Measurements from ENCODE around the gene TMEM171. TPM values are rescaled to one million over a fixed set of nuclear protein-coding genes. Genes with fewer than 3 reads are reported as not detected.

Gene TMEM171
- total RNA-seq, 1 donor from 2014 or later: not detected

DNA sequence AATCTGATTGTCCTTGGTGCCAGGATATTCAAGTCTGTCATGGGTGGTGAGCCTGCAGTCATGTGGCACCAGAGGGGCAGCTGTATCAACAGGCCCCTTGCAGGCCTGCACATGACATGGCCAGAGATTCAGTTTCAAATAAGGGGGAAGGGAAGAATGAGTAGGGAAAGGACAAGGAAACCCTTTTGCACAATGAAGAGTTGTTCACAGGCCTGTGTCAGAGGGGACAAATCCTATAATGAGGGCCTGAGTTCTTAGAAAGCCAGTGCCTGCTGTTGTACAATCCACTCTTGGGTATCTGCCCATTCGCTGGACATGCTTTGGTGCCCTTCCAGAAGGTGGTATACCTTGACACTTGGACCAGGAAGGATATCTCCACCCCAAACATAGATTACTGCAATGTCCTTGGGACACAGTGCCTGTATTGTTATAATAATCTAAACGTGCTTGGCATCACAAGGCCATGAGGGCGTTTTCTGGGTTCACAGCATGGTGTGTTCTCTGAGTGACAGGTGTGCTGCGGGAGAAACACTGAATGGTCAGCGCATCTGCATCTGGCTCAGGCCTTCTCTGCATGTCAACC lies 1.9 kb upstream of the TMEM171 start:
- DNase-seq (ENCODE audit: low spot score): no peak
- intact Hi-C loops (cut with DNase I): no loop called here

DNA sequence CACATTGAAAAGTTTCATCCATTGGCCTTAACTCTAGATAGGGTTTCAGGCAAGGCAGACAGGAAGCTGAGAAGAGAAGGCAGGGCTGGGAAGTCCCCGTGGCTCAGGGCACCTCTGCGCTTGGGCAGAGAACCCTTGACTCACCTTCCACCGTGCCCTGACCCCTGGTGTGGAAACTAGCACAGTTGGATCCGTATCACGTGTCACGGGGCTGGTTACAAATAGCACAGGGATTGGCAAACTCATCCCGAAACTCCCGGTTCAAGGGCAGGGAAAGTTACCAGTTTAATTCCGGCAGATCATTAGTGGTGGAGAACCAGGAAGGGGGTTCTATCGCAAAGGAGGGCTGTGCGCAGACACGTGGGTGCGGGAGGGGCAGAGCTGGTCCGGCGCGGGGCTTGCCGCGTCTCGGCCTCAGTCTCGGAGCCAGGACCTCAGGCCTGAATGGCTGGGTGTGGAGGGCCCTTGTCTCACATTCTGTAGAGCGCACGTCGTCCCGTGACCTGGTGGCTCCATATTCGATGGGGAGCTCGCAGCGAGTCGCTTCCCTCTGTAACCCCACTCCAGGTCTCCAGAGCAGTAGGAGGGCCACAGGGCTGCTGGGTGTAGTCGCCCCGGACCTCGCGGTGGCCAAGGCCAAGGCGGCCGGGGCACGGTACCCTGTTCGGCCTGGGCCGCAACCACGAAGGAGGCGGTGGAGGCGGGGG lies 771 bp upstream of the TMEM171 start:
- intact Hi-C loops (cut with DNase I): no loop called here
- DNase-seq (ENCODE audit: low spot score): no peak

DNA sequence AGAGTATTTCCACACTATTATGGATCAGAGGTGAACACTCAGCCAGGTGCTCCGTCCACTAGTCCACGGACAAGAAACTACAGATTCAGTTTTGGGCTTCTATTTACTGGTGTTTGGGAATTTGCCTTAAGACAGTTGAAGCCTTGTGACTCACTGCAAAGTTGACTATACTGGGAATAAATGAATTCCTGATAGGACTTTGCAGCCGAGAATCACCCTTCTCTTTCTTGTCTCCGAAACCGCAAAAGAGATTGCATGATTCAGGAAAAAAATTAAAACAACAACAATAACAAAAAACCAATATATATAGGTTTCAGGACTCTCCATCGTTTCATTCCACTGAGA lies 716 bp downstream of the TMEM171 start:
- intact Hi-C loops (cut with DNase I): no loop called here
- DNase-seq (ENCODE audit: low spot score): no peak

DNA sequence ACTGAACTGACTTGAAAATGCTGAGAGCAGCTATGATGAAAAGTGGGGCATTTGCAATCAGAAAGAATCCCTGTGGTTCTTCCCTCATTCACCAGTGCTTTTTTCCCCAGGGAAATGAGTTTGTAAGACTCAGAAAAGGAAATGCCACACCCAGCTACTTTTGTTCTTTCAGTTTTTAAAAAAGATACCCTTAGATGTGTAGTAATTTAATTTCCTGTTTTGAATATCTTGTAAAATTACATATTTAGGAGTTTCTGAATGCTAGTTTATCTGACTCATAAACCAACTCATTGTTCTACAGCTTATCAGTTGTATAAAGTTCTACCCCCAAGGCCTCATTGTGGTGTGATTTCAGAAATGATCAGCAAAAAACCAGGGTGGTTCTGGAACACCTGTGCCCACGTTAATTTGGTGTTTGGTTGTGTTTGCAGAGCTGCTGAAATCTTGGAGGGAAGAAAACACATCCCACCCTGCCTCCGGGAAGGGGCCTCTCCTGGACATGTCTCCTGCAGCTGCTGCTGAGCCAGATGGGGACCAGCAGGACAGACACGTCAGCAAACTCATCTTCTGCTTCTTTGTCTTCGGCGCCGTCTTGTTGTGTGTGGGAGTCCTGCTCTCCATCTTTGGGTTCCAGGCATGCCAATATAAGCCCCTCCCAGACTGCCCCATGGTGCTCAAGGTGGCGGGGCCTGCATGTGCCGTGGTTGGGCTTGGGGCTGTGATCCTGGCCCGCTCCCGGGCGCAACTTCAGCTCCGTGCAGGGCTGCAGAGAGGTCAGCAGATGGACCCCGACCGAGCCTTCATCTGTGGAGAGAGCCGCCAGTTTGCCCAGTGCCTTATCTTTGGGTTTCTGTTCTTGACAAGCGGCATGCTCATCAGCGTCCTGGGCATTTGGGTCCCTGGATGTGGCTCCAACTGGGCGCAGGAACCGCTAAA lies 2.8 kb downstream of the TMEM171 start:
- DNase-seq (ENCODE audit: low spot score): no peak

DNA sequence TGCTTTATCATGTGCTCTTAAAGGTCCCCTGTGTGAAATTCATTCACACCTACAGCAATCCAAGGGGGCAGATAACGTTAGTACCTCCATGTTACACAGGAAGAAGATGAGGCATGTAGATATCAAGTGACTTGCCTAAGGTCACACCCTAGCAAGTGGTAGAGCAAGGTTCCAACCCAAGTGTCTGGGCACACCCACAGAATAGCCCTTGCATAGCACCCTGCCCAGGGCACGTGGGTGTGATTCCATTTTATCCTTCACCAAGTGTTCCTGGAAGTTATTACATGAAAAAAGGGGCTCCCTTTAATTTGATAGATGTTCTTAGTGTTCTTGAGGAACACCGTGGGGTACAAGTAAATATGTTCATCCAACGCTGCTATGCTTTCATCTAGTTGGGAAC lies 4.9 kb downstream of the TMEM171 start:
- DNase-seq (ENCODE audit: low spot score): no peak
- intact Hi-C loops (cut with DNase I): no loop called here

More for the DNA sequence above, 2.8 kb downstream of the TMEM171 start:
- intact Hi-C loops (cut with DNase I): no loop called here

DNA sequence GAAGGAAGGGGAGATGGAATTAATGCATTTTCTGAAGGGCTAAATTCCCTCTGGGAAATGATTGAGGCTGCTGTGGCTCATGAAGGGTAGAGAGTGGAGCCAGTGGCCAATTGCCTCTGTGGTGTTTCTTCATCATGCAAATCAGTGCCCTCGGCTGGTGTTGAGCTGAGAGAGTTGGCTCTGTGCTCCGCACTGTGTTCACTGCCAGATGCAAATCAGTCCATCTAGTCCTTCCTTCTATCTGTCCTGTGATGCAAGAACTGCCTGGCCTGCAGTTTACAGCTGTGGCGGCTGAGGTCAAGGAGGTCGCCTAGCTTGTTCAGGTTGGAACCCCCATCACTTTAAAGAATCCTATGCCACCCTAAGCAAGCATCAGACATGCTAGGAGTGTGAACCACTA lies 6.0 kb downstream of the TMEM171 start:
- intact Hi-C loops (cut with DNase I): no loop called here

DNA sequence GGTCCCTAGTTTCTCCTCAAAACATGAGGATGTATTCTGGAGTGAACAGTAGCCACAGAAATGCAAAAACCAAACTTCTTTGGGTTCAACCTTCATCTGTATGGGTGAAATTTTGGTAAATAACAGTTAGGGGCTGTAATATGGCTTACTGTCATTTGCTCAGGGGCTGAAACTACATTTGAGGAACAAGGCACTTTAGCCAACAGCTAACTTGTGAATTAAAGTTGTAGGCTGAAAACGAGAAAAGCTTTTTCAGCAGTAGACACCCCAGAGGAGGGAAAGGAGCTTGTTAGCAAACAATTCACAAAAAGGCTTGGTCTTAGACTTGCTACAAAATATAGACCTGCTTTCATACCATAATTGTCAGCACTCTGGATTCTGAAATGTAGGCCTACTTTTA lies 6.6 kb downstream of the TMEM171 start:
- DNase-seq (ENCODE audit: low spot score): no peak
- intact Hi-C loops (cut with DNase I): no loop called here

More for the DNA sequence above, 6.0 kb downstream of the TMEM171 start:
- no peak for DNase-seq (ENCODE audit: low spot score)

DNA sequence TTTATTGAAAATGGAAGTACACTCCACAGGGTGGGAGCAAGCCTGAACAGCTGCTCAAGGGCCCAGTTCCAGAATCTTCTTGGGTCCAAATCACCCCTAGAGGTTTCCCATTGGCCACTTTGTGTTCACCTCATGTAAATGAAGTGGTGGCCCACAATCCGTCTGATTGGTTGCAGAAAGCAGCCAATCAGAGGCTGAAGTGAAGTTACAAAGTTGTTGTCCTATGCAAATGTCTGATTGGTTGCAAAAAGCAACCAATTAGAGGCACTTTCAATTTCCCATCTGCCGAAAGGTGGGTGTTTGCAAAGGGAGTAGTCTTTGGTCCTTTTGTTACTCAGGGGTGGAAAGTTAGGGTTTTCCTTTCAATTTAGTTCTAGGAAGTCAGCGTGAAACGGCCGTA lies 8.8 kb downstream of the TMEM171 start:
- DNase-seq (ENCODE audit: low spot score): no peak
- intact Hi-C loops (cut with DNase I): no loop called here

DNA sequence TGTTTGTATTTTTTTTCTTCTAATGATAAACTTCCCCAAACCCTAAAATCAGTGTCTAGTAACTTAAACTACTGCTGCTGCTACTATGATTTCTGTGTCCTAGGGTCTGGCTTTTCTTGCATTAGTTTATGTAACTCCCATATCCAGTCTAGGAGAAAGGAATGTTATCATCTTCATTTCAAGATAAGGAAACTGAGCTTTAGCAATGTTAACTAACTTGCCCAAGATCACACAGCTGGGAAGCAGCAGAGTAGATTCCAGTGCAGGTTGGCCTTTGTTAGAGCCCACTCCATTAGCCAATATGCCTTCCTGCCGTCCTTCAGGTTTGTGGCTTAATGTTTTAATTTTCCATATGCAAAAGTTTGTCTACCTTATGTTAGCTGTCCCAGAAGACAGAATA lies 10.4 kb downstream of the TMEM171 start:
- intact Hi-C loops (cut with DNase I): no loop called here
- DNase-seq (ENCODE audit: low spot score): no peak

DNA sequence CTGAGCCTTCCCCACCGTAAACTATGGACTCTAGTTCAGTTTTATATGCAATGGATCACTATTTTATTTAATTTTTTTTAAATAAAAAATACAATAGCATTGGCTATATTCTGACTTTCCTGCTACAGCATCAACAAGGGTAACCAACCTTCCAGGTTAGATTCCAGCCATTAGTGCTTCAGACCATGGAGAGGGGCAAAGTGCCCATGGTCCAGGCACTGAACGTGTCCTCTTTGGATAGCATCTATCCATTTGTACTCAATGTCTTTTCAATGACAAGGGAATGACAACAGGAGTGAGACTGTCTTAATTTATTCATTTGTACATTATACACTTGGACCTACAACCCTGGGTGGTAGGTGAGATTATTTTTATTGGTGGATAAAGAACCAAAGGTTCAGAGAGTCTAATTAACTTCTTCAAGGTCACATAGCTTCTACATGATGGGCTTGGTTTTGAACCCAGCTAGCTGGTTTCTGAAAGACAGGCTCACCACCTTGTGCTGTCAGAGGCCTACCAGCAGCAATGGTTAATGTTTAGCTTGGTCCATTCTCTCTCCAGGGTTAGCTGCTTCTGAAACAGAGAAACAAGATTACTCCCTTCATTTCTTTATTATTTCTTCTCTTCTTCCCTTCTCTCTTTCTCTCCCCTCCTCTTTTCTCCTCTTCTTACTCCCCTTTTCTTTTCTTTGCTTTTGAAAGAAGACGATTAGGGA lies 11.5 kb downstream of the TMEM171 start:
- intact Hi-C loops (cut with DNase I): no loop called here
- DNase-seq (ENCODE audit: low spot score): no peak

DNA sequence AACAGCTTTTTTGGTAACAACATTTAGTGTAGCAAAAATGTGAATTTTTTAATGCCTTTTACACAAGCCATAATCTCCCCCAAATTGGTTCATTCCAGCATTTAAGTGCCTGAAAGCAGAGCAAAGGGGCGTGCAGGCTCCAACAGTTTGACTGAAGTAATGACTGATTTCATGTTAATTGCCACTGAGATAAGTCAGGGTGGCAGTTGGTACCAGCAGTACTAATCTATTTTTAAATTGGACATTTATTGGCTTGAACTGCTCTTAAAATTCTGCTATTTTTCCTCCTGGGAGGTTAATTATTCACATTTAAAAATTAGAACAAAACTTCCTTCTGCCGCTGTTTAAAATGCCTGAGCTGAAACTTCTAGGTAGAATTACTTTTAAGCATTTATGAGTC lies 12.4 kb downstream of the TMEM171 start:
- intact Hi-C loops (cut with DNase I): no loop called here
- DNase-seq (ENCODE audit: low spot score): no peak

DNA sequence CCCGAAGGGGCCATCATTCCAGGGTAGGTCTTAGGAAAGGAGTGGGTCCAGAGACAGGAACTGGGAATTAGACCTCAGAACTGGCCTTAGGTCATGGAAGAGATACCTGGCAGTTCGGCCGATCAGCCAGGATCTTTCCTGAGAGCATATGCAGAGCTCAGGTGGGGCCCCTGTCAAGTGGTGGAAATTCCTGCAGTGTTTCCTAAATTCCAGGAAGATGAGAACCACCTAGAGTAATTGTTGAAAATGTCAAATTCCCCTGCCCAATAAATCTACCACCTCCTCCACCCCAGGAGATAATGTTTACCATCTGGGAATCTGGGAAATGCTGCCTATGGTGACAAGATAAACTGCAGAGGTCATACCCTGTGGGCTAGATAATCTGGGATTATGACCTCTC lies 14.6 kb downstream of the TMEM171 start:
- DNase-seq (ENCODE audit: low spot score): no peak
- intact Hi-C loops (cut with DNase I): no loop called here

DNA sequence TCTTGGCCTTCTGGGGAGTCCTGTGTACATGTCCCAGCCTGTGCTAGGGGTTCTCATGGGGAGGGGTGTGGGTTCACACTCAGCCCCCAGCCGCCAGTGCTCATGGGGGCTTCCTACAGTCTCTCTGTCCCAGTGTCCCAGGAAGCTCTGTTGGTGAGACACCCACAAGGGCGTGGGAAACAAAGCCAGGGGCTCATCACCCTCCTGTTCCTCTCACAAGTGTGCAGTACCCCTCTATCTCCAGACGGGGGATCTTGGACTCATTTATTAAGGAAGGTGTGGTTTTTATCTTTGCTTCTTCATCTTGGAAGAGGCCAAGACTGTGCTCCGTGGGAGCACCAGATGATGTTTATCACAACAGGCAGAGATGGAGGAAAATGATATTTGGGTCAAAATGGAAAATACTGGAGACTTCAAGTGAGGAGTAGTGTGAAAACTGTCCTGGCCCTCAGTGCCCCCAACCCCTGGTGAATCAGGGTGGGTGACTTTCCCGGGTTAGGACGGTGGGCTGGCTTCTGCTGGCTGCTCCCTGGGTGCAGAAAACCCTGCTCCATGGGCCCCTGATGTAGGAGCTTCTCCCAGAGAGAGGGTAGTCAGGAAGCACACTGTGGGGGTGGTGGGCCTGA lies 15.2 kb downstream of the TMEM171 start:
- intact Hi-C loops (cut with DNase I): no loop called here
- DNase-seq (ENCODE audit: low spot score): no peak

DNA sequence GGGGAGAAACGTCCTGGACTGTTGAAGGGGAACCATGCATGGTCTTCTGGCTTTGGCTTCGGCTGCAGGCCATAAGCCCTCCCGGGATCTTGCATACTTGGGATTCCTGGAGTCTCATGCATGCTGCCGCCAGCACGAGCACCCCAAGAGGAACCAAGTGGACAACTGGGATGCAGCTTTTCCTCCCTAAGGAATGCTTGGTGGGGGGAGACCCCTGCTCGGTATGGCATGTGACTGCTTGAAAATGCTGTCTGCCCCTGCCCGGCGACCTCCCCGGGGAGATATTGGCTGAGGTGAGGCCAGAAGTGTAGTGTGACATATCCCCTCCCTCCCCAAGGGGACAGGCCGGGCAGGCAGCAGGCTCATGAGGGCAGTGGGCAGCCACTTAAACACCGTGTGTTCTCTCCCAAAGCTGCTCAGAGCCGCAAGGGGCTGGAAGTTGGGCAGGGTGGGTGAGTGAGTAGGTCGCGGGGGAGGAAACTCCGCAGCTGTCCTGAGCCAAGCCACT lies 15.7 kb downstream of the TMEM171 start:
- intact Hi-C loops (cut with DNase I): no loop called here
- no peak for DNase-seq (ENCODE audit: low spot score)

DNA sequence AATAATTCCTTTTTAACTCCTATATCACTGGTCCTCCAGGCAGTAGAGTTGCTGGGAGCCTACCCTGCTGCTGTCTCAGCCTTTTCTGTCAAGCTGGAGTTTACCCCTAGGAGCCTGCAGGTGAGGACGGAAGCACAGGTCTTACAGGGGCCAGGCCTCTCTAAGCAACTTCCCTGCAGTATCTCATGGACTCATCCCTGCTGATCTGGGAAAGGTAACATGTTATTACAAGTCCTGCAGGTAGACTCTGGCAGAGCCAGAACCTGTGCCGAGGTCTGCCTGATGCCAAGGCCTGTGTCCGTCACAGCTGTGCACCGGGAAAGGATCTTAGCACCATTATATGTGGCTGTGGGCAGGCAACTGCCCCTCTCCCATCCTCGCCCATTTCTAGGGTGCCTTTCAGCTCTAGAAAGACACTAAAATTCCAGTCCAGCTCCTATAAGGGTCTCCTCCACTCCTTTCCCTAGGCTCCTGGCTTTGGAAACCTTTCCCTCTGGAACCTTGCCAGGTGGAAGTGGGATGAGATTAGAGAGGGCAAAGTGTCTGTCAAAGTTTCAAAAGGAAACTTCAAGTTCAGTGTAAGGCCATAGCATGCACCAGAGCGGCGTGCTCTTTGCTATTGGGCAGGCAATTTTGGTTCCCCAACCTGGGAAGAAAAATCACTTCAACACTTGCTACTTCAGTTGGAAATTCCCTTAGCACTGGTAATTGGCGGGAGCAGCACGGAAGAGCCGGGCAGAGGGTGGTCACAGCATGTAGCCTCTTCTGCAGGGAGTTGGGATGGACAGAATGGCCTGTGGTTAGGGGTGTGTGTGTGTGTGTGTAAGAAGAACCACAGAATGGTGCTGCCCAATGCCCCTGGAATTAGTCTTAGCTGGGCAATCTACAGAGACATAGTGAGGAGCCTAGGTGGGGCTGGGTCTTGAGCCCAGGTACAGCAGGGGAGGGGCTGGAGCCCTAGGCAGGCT lies 17.5 kb downstream of the TMEM171 start:
- no peak for DNase-seq (ENCODE audit: low spot score)
- intact Hi-C loops (cut with DNase I): no loop called here

DNA sequence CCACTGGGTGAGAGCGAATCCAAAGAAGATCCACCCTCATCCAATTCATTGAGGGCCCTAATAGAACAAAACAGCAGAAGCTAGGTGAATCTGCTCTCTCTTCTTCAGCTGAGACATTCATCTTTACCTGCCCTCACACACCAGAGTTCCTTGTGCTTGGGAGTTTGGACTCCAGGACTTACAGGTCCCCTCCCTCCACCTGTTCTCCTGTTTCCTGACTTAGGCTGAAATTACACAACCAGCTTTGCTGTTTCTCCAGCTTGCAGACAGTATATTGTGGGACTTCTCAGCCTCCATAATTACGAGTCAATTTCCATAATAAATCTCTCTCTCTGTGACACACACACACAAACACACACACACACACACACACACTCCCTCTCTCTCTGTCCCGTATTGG lies 19.1 kb downstream of the TMEM171 start:
- no peak for DNase-seq (ENCODE audit: low spot score)
- intact Hi-C loops (cut with DNase I): no loop called here

DNA sequence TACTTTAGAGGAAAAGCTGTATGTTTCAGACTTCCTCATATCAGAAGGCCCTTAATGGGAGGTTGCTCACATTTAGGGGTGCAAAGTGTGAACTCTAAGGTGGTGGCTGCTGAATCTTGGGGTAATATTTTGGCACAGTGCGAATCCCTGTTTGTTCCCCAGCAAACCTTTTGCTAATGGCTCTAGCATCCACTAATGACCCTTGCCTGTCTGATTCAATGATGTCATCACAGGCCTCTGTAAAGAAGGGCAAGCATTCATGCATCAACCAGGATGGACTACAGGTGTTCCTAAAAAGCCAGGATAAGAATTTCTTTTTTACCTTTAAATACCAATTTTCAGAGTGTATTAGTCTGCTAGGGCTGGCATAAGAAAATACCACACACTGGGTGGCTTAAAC lies 20.4 kb downstream of the TMEM171 start:
- intact Hi-C loops (cut with DNase I): no loop called here
- no peak for DNase-seq (ENCODE audit: low spot score)

DNA sequence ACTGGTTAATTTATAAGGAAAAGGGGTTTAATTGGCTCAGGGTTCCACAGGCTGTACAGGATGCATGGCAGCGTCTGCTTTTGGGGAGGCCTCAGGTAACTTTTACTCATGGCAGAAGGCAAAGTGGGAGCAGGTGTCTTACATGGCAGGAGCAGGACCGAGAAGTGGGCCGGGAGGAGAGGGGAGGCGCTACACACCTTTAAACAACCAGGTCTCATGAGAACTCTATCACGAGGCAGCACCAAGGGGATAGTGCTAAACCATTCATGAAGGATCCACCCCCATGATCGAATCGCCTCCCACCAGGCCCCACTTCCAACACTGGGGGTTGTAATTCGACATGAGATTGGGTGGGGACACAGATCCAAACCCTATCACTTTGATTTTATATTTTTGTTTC lies 21.7 kb downstream of the TMEM171 start:
- no peak for DNase-seq (ENCODE audit: low spot score)
- intact Hi-C loops (cut with DNase I): no loop called here

Data from cardiac septum (tissue), 1 donor.